HTERT RPE-1 (cell line): ENCODE results near the gene VPS52.
"Not testable (repeated sequence)": the region's sequence is repeated elsewhere in the genome, so short reads cannot be mapped to it uniquely, and the experiment has no call there.

Source experiments
- in situ Hi-C: fragments of 300-500 bp; cut with MboI; formaldehyde crosslinking; loops from 4 replicates; pipeline ENCODE4 v1.14.3; 2020; ENCODE audit warnings: low sequenced_read_pairs

Gene VPS52

GRCh38 chr6:33251395-33252012 lies 20.2 kb downstream of the VPS52 start:
- in situ Hi-C loops, result no loop called here

- in situ Hi-C loops, result no loop called here
Observed at GRCh38 chr6:33250731-33251130, 20.9 kb downstream of the VPS52 start.

GRCh38 chr6:33249732-33250630 lies 21.7 kb downstream of the VPS52 start:
- in situ Hi-C loops, result no loop called here

- in situ Hi-C loops, result no loop called here
Observed at GRCh38 chr6:33248932-33249731, 22.5 kb downstream of the VPS52 start.

- in situ Hi-C loops, result no loop called here
Observed at GRCh38 chr6:33248643-33248931, 23.1 kb downstream of the VPS52 start.

- in situ Hi-C loops, result no loop called here
Observed at GRCh38 chr6:33247977-33248642, 23.6 kb downstream of the VPS52 start.

GRCh38 chr6:33243476-33243875 lies 28.2 kb downstream of the VPS52 start:
- in situ Hi-C loops, result no loop called here

GRCh38 chr6:33241968-33242367 lies 29.7 kb downstream of the VPS52 start:
- in situ Hi-C loops, result no loop called here

GRCh38 chr6:33237741-33238140 lies 33.9 kb downstream of the VPS52 start:
- in situ Hi-C loops, result no loop called here

- in situ Hi-C loops, result no loop called here
Observed at GRCh38 chr6:33236852-33237251, 34.8 kb downstream of the VPS52 start.

- in situ Hi-C loops, result no loop called here
Observed at GRCh38 chr6:33236328-33236727, 35.3 kb downstream of the VPS52 start.

GRCh38 chr6:33235221-33235634 lies 36.4 kb downstream of the VPS52 start:
- in situ Hi-C loops, result no loop called here

- in situ Hi-C loops, result not testable (repeated sequence)
Observed at GRCh38 chr6:33226503-33227120, 45.1 kb downstream of the VPS52 start.

- in situ Hi-C loops, result no loop called here
Observed at GRCh38 chr6:33217681-33218080, 54.0 kb downstream of the VPS52 start.

GRCh38 chr6:33217246-33217645 lies 54.4 kb downstream of the VPS52 start:
- in situ Hi-C loops, result no loop called here

- in situ Hi-C loops, result no loop called here
Observed at GRCh38 chr6:33216117-33216649, 55.5 kb downstream of the VPS52 start.

- in situ Hi-C loops, result no loop called here
Observed at GRCh38 chr6:33215271-33216116, 56.2 kb downstream of the VPS52 start.

- in situ Hi-C loops, result no loop called here
Observed at GRCh38 chr6:33213989-33214335, 57.7 kb downstream of the VPS52 start.

- in situ Hi-C loops, result no loop called here
Observed at GRCh38 chr6:33213166-33213988, 58.3 kb downstream of the VPS52 start.
